Lower leg skin (tissue), 3 donors: ENCODE data around the gene MYH8.

ENCODE experiments used
- POLR2A ChIP-seq, 2 donors: fragments of 450-650 bp; IDR thresholded peaks; one replicate each; pipeline ENCODE4 v1.6.1; 2016 to 2017; ENCODE audit warnings: antibody characterized with exemption in 2 of 2, mild to moderate bottlenecking in 1 of 2, moderate library complexity in 1 of 2
- TF ChIP-seq, protein P1 (sequence below), 3 donors: fragments of 450-650 bp; IDR thresholded peaks; one replicate each; pipeline ENCODE4 v1.5.1; 2016; ENCODE audit warnings: antibody characterized with exemption in 3 of 3, mild to moderate bottlenecking in 3 of 3, moderate library complexity in 2 of 3

DNA sequence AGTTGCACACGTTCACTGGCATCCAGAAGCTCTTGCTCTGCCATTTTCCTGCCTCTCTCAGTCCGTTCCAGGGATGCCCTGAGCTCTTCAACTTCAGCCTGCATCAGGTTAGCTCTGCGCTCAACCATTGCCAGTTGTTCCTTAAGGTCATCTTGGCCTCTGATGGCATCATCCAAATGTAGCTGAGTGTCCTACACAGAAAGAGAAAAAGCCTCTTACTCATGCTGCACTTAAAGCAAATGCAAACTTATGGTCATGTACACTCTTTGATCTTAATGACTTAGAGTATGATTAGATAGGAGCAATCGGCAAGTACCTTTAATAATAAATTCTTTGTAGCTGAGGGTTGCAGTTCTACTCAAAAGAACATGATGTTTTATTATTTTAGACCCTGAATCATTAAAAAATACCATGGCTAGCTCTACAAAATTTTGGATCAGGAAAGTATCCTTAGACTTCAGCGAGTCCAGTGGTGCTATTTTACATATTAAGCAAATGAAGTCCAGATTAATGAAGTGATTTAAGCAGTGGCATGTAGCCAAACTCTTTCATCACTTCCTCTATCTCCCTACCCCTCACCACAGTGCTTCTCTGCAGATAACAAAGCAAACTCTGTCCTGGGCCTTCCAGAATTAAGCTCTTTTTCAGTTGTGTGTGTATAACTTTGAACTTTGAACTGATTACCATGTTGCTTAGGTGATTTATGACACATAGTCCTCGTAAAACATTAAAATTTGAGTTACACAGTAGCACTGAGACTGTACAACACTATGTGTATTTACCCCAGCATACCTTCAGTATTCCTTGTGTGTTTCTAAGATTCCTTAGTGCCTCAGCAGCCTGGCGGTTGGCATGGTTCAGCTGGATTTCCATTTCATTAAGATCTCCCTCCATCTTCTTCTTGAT is 25.5 kb upstream of the MYH8 start:
- TF ChIP-seq POLR2A (IDR thresholded peaks at IDR 0.05): no peak
- TF ChIP-seq, protein P1, sequence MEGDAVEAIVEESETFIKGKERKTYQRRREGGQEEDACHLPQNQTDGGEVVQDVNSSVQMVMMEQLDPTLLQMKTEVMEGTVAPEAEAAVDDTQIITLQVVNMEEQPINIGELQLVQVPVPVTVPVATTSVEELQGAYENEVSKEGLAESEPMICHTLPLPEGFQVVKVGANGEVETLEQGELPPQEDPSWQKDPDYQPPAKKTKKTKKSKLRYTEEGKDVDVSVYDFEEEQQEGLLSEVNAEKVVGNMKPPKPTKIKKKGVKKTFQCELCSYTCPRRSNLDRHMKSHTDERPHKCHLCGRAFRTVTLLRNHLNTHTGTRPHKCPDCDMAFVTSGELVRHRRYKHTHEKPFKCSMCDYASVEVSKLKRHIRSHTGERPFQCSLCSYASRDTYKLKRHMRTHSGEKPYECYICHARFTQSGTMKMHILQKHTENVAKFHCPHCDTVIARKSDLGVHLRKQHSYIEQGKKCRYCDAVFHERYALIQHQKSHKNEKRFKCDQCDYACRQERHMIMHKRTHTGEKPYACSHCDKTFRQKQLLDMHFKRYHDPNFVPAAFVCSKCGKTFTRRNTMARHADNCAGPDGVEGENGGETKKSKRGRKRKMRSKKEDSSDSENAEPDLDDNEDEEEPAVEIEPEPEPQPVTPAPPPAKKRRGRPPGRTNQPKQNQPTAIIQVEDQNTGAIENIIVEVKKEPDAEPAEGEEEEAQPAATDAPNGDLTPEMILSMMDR (IDR thresholded peaks at IDR 0.05): no peak
